Common myeloid progenitor, CD34-positive (primary cell): ENCODE data around the gene RNU7-1.
A peak's percentile ranks its signal among the peaks of the same experiment; 100 is the strongest.

ENCODE experiments used
- CTCF ChIA-PET: fragments of 350-600 bp; sonication (Branson Sonifier 250); formaldehyde crosslinking; loops from one replicate; lab custom pipeline; 2021; ENCODE audit warnings: antibody characterized with exemption; lab: Charles Lee
- POLR2A ChIA-PET: fragments of 350-600 bp; sonication (Branson Sonifier 250); formaldehyde crosslinking; loops from one replicate; lab custom pipeline; 2021; ENCODE audit warnings: antibody characterized with exemption; lab: Charles Lee
- DNase-seq, 3 donors: peaks; one replicate each; pipeline versions ENCODE4 v3.0.0 to v3.0.0-alpha.2; 2013
- H3K27ac ChIP-seq, 2 experiments: 1 replicate in 1 of 2; 2 replicates in 1 of 2; pipeline ENCODE4 v1.7.0; 2013; ENCODE audit warnings: inconsistent platforms in 2 of 2, low read length in 2 of 2, mild to moderate bottlenecking in 2 of 2, low read depth in 1 of 2, moderate library complexity in 1 of 2; ENCODE audit not compliant: severe bottlenecking in 2 of 2, insufficient read depth in 1 of 2, poor library complexity in 1 of 2
- H3K27me3 ChIP-seq, 5 experiments: replicated peaks in 2 of 5; 1 replicate in 3 of 5; 2 replicates in 2 of 5; pipeline versions ENCODE4 v1.6.1 to v1.7.0; 2013; ENCODE audit warnings: low read length in 4 of 5, mild to moderate bottlenecking in 2 of 5, moderate library complexity in 2 of 5, inconsistent platforms in 1 of 5; ENCODE audit not compliant: insufficient read depth in 5 of 5, control insufficient read depth in 4 of 5
- H3K36me3 ChIP-seq, 4 experiments: 1 replicate in 2 of 4; 2 replicates in 2 of 4; pipeline versions ENCODE4 v1.6.1 to v1.7.0; 2013; ENCODE audit warnings: low read length in 3 of 4, control low read depth in 1 of 4, mild to moderate bottlenecking in 1 of 4; ENCODE audit not compliant: control insufficient read depth in 4 of 4, insufficient read depth in 4 of 4
- H3K4me1 ChIP-seq, 4 experiments: 1 replicate in 3 of 4; 2 replicates in 1 of 4; pipeline versions ENCODE4 v1.6.1 to v1.7.1; 2013; ENCODE audit warnings: low read length in 3 of 4, mild to moderate bottlenecking in 3 of 4, control low read depth in 1 of 4, inconsistent platforms in 1 of 4, moderate library complexity in 1 of 4; ENCODE audit not compliant: control insufficient read depth in 4 of 4, insufficient read depth in 4 of 4; ENCODE audit errors: control extremely low read depth in 1 of 4
- H3K4me3 ChIP-seq, 7 experiments: 1 replicate in 4 of 7; 2 replicates in 3 of 7; pipeline versions ENCODE4 v1.5.1 to v1.7.0; 2013; ENCODE audit warnings: mild to moderate bottlenecking in 7 of 7, low read length in 6 of 7, moderate library complexity in 6 of 7, inconsistent platforms in 2 of 7, low read depth in 2 of 7, control low read depth in 1 of 7; ENCODE audit not compliant: insufficient read depth in 4 of 7, control insufficient read depth in 1 of 7; ENCODE audit errors: extremely low read depth in 1 of 7
- H3K9me3 ChIP-seq, 5 experiments: 1 replicate in 4 of 5; 2 replicates in 1 of 5; pipeline versions ENCODE4 v1.6.1 to v1.7.1; 2013; ENCODE audit warnings: low read length in 4 of 5, mild to moderate bottlenecking in 2 of 5, inconsistent platforms in 1 of 5, low read depth in 1 of 5, moderate library complexity in 1 of 5; ENCODE audit not compliant: control insufficient read depth in 4 of 5, insufficient read depth in 2 of 5; ENCODE audit errors: control extremely low read depth in 1 of 5
- WGBS: methylation state at CpG from one replicate; pipeline ENCODE4 v1.1.5; 2013; ENCODE audit not compliant: insufficient coverage; 5-methylcytosine and 5-hydroxymethylcytosine counted together

RNU7-1 gene

DNA sequence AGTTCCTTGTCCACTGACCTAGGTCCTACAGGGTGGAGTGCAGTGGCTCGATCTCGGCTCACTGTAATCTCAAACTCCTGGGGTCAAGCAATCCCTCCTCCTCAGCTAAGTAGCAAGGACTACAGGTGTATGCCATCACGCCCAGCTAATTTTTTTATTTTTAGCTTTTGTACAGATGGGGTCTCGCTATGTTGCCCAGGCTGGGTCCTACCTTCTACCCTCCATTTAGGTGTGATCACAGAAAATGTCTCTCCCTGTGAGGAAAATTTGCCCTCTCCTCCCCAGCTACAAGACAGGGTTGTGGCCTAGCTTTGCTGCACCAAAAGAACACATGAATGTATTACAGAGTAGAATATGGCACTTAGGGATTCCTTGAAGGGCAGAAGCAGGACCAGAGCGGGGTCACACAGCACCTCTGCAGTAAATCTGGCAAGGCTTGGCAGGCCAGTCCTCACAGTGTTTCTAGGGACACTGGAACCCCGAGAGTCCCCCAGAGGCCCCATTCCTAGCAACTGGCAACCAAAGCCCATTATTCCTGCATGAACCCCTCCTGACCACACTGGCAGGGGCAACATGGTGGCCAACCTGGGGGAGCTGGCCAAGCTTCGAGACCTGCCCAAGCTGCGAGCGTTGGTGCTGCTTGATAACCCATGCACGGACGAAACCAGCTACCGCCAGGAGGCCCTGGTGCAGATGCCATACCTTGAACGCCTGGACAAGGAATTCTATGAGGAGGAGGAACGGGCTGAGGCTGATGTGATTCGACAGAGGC lies 31.3 kb upstream of the RNU7-1 start:
- POLR2A ChIA-PET = interaction anchor here (1.0 to 1.2 kb wide), 3 partner anchors 13 to 40 kb away, joined by 3 to 6 read pairs (median 3); no protein-coding TSS in a partner anchor
- Histone ChIP-seq H3K9me3 (no peaks in the 10 kb centered on the region), H3K4me1 (peaks cover 0 to 19% (median 15%) of the 10 kb centered on the region in 4 experiments), H3K4me3 (no peak overlapping the region), H3K27ac (no peak overlapping the region), H3K27me3 (peaks cover 0 to 2% (median 0%) of the 10 kb centered on the region in 5 experiments), H3K36me3 (peaks cover 0 to 14% (median 5%) of the 10 kb centered on the region in 4 experiments)
- 95% methylated on average over 15 of the region's 15 CpGs for WGBS
- DNase-seq = no peak
- CTCF ChIA-PET = interaction anchor here (0.9 to 12.4 kb wide), 6 partner anchors 9 to 52 kb away, joined by 3 to 105 read pairs (median 4); partner anchors contain the start of genes SPSB2 and TPI1

DNA sequence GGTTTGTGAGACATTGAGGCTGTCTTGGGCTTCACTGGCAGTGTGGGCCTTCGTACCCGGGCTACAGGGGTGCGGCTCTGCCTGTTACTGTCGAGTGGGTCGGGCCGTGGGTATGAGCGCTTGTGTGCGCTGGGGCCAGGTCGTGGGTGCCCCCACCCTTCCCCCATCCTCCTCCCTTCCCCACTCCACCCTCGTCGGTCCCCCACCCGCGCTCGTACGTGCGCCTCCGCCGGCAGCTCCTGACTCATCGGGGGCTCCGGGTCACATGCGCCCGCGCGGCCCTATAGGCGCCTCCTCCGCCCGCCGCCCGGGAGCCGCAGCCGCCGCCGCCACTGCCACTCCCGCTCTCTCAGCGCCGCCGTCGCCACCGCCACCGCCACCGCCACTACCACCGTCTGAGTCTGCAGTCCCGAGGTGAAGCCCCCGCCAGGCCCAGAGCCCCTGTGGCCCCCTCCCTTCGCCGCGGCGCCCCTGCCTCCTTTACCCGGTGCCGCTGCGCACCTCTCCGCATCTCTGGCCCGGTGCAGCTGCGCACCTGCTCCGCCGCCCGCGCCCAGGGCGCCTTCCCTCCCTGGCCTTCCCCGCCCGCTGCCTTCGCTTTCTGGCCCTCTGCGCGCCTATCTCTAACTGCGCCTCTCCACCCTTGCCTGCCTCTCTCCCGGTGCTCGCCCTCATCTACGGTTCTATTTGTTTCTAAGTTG lies 29.2 kb upstream of the RNU7-1 start, which contains the start of gene ENO2:
Gene ENO2 (plus strand): TSS at position 335 of the 701 bp plus-strand sequence. CDS start 1,253 bp downstream, outside the sequence.
- ChIA-PET CTCF (interaction anchor here (1.0 to 2.1 kb wide), 2 partner anchors 10 to 42 kb away, joined by 3 to 9 read pairs; no protein-coding TSS in a partner anchor), POLR2A (interaction anchor here (0.6 to 1.0 kb wide), 3 partner anchors 24 to 29 kb away, joined by 3 to 4 read pairs (median 4); partner anchors contain the start of genes C12orf57 and RNU7-1)
- H3K27me3 ChIP-seq = peaks cover 0 to 2% (median 0%) of the 10 kb centered on the region in 5 experiments
- WGBS = under 1% methylated on average over 48 of the region's 68 CpGs
- peak within 1 kb of the TSS in 1 of 2 experiments; percentile 34 for H3K27ac ChIP-seq
- H3K4me1 ChIP-seq = peaks cover 0 to 19% (median 15%) of the 10 kb centered on the region in 4 experiments
- DNase-seq = peak; percentile 67 to 89 (median 80)
- peaks cover 0 to 20% (median 5%) of the 10 kb centered on the region in 4 experiments for H3K36me3 ChIP-seq
- H3K9me3 ChIP-seq = no peaks in the 10 kb centered on the region
- H3K4me3 ChIP-seq = peak within 1 kb of the TSS; percentile 39 to 88 (median 66)

DNA sequence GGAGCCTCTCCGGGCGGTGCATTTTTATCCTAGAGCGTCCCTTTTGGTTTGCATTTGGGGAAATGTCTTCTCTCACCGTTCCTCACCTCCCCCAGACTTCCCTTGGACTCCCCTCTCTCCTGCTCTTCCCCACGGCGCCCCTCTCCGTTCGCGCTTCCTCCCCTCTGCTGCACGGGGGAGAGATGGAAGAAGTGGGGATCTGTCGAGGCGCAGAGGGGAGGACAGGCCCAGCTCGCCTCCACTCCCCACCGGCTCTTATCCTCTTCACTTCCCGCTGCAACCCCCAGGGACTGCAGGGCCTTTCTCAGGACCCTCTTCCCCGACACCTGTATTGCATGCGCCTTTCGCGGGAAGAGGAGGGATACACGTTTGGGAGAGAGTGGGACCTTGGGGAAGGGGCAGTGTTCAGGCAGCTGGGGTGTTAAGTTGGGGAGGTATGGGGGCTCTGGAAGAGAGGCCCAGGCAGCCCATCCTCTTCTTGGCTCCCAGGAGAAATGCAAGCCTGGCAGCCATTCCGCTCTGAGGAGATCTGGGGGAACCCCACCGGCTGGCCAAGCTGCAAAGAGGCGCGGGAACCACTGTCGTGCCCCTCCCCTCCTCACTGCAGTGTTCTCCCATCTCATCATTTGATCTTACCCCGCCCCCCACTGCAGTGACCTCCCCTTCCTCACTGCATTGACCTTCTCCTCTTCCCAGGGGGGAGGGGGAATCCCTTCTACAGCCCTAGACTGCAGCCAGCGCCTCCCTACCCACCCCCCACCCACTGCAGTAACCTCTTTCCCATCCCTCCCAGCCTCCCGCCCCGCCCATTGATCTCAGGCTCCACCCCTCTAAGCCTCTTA lies 28.4 kb upstream of the RNU7-1 start:
- DNase-seq = no peak
- peaks cover 0 to 19% (median 17%) of the 10 kb centered on the region in 4 experiments for H3K4me1 ChIP-seq
- peaks cover 0 to 2% (median 0%) of the 10 kb centered on the region in 5 experiments for H3K27me3 ChIP-seq
- POLR2A ChIA-PET = interaction anchor here (0.6 to 1.0 kb wide), 2 partner anchors 24 to 28 kb away, joined by 4 read pairs; partner anchors contain the start of genes C12orf57 and RNU7-1
- H3K9me3 ChIP-seq = no peaks in the 10 kb centered on the region
- H3K27ac ChIP-seq = peak overlapping the region in 1 of 2 experiments; percentile 14
- peak overlapping the region; percentile 39 to 88 (median 66) for H3K4me3 ChIP-seq
- CTCF ChIA-PET = interaction anchor here (1.0 to 2.1 kb wide), 3 partner anchors 10 to 47 kb away, joined by 3 to 9 read pairs (median 4); no protein-coding TSS in a partner anchor
- peaks cover 0 to 25% (median 5%) of the 10 kb centered on the region in 4 experiments for H3K36me3 ChIP-seq
- 20% methylated on average over 5 of the region's 29 CpGs for WGBS

DNA sequence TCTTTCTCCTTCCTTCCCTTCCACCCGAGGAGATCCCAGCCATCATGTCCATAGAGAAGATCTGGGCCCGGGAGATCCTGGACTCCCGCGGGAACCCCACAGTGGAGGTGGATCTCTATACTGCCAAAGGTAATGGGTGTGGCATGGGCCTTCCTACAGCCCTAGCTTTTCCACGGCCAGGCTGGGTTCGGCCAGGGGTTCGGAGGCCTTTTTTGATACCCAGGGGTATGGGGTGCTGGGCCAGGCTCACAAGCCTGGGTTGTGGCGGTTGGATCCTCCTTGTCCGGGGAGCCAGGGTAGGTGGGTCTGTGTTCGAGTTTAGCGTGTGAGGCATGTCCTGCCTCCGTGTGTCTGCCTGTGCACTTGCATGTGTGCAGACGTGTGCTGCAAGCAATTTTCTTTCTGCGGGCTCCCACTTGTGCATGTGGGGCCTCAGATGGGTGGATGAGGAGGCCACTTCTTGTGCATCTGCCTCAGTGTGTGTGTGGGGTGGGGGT lies 27.8 kb upstream of the RNU7-1 start:
- H3K27me3 ChIP-seq = peaks cover 0 to 2% (median 0%) of the 10 kb centered on the region in 5 experiments

DNA sequence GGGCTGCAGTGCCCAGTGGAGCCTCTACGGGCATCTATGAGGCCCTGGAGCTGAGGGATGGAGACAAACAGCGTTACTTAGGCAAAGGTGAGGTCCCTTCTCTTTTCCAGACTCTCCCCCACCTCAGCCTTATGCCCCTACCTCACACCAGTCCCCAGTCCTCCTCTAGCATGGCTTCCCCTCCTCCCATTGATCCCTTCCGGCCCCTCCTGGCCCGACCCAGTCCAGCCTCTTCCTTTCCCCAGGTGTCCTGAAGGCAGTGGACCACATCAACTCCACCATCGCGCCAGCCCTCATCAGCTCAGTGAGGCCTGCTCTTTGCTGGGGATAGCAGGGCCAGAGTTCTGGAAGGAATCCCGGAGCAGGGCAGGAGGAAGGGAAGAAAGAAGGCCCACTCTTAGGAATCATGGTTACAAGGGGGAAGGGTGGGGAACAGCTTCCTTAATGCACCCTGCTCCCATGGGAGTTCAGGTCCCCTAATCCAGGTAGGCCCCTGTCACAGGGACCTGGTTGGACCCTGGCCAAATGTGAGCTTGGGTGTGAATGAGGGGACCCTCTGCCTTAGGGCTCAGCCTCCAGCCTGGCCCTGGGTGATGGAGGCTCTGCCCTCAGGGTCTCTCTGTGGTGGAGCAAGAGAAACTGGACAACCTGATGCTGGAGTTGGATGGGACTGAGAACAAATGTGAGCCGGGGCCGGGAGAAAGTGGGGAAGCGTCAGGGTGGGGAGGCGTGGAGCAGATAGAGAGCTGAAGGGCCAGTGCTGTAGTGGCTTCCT lies 27.0 kb upstream of the RNU7-1 start:
- Histone ChIP-seq H3K27ac (no peak overlapping the region), H3K4me1 (peaks cover 0 to 19% (median 17%) of the 10 kb centered on the region in 4 experiments), H3K9me3 (no peaks in the 10 kb centered on the region), H3K27me3 (peaks cover 0 to 2% (median 0%) of the 10 kb centered on the region in 5 experiments), H3K4me3 (no peak overlapping the region), H3K36me3 (peaks cover 0 to 27% (median 7%) of the 10 kb centered on the region in 4 experiments)
- 99% methylated on average over 8 of the region's 11 CpGs for WGBS
- ChIA-PET CTCF (interaction anchor here (0.5 to 1.7 kb wide), 8 partner anchors 9 to 230 kb away, joined by 3 to 13 read pairs (median 4); partner anchors contain the start of gene SPSB2), POLR2A (no interaction called here)
- no peak for DNase-seq

More for the DNA sequence above, 27.8 kb upstream of the RNU7-1 start:
- CTCF ChIA-PET = interaction anchor here (1.1 to 2.1 kb wide), 3 partner anchors 9 to 47 kb away, joined by 3 to 9 read pairs (median 4); partner anchors contain the start of gene SPSB2
- H3K9me3 ChIP-seq = no peaks in the 10 kb centered on the region
- H3K4me1 ChIP-seq = peaks cover 0 to 19% (median 17%) of the 10 kb centered on the region in 4 experiments
- no peak overlapping the region for H3K27ac ChIP-seq
- 98% methylated on average over 6 of the region's 14 CpGs for WGBS
- POLR2A ChIA-PET = no interaction called here
- no peak for DNase-seq
- H3K4me3 ChIP-seq = no peak overlapping the region
- H3K36me3 ChIP-seq = peaks cover 0 to 25% (median 7%) of the 10 kb centered on the region in 4 experiments
